RWPE1 (cell line): ENCODE results near the gene NPEPL1.

Experiments
- CTCF ChIA-PET: fragments of 350-600 bp; sonication (Branson Sonifier 250); formaldehyde crosslinking; extraction: SDS; loops from one replicate; lab custom pipeline; 2021; lab: Yijun Ruan, JAX
- POLR2A ChIA-PET: fragments of 400-600 bp; formaldehyde crosslinking; extraction: SDS; loops from one replicate; lab custom pipeline; 2020; ENCODE audit warnings: antibody characterized with exemption; ENCODE audit not compliant: low non-redundant PET; lab: Yijun Ruan, JAX
- DNase-seq: peaks from one replicate; pipeline ENCODE4 v3.0.0; 2012; ENCODE audit warnings: low spot score
- H3K27ac ChIP-seq: fragments of 450-650 bp; 2 replicates; pipeline ENCODE4 v1.5.1; 2017
- CTCF ChIP-seq: fragments of 450-650 bp; conservative IDR thresholded peaks from 2 replicates; pipeline ENCODE4 v1.5.1; 2017; ENCODE audit warnings: low read depth, mild to moderate bottlenecking

Gene NPEPL1

GRCh38 chr20:58743929-58744534, 51.4 kb downstream of the NPEPL1 start:
- H3K27ac ChIP-seq = no peak overlapping the region
- POLR2A ChIA-PET = no interaction called here
- CTCF ChIA-PET = interaction anchor here (0.6 kb wide), 1 partner anchor 238 kb away, joined by 3 read pairs; no protein-coding TSS in a partner anchor
- DNase-seq = no peak
- TF ChIP-seq CTCF = no peak

GRCh38 chr20:58744836-58745235, 52.2 kb downstream of the NPEPL1 start:
- CTCF ChIA-PET = interaction anchor here (0.6 kb wide), 1 partner anchor 195 kb away, joined by 3 read pairs; no protein-coding TSS in a partner anchor
- no peak for DNase-seq
- TF ChIP-seq CTCF = no peak

GRCh38 chr20:58745391-58745790, 52.8 kb downstream of the NPEPL1 start:
- no peak for TF ChIP-seq CTCF

More at GRCh38 chr20:58744836-58745235, 52.2 kb downstream of the NPEPL1 start:
- POLR2A ChIA-PET = interaction anchor here (0.7 kb wide), 1 partner anchor 31 kb away, joined by 3 read pairs; no protein-coding TSS in a partner anchor
- no peak overlapping the region for H3K27ac ChIP-seq

GRCh38 chr20:58746620-58747019, 54.0 kb downstream of the NPEPL1 start:
- no peak overlapping the region for H3K27ac ChIP-seq
- DNase-seq = no peak
- CTCF ChIA-PET = interaction anchor here (0.6 kb wide), 1 partner anchor 47 kb away, joined by 3 read pairs; no protein-coding TSS in a partner anchor
- TF ChIP-seq CTCF = no peak
- POLR2A ChIA-PET = no interaction called here

More at GRCh38 chr20:58745391-58745790, 52.8 kb downstream of the NPEPL1 start:
- DNase-seq = no peak
- ChIA-PET CTCF (no interaction called here), POLR2A (no interaction called here)
- no peak overlapping the region for H3K27ac ChIP-seq

GRCh38 chr20:58747211-58747610, 54.6 kb downstream of the NPEPL1 start:
- H3K27ac ChIP-seq = no peak overlapping the region
- ChIA-PET CTCF (interaction anchor here (0.6 kb wide), 1 partner anchor 48 kb away, joined by 3 read pairs; no protein-coding TSS in a partner anchor), POLR2A (no interaction called here)
- no peak for TF ChIP-seq CTCF
- no peak for DNase-seq

GRCh38 chr20:58748618-58749017, 56.0 kb downstream of the NPEPL1 start:
- ChIA-PET CTCF (no interaction called here), POLR2A (no interaction called here)
- no peak overlapping the region for H3K27ac ChIP-seq
- no peak for TF ChIP-seq CTCF
- DNase-seq = no peak
